Left ventricle myocardium inferior (tissue), 1 donor: ENCODE results near the gene SP110. TPM values are rescaled to one million over a fixed set of nuclear protein-coding genes. Genes with fewer than 3 reads are reported as not detected.
A peak's percentile ranks its signal among the peaks of the same experiment; 100 is the strongest.

Experiments
- DNase-seq: peaks from one replicate; pipeline ENCODE4 v3.0.0-alpha.2; 2020
- H3K27ac ChIP-seq: fragments of 200-600 bp; replicated peaks from 2 replicates; pipeline ENCODE4 v1.8.0; 2021
- H3K27me3 ChIP-seq: fragments of 200-600 bp; 2 replicates; pipeline ENCODE4 v1.8.0; 2021; ENCODE audit warnings: low read depth
- H3K36me3 ChIP-seq: fragments of 200-600 bp; 2 replicates; pipeline ENCODE4 v1.8.0; 2021
- H3K4me1 ChIP-seq: fragments of 200-600 bp; 2 replicates; pipeline ENCODE4 v1.8.0; 2021
- H3K4me3 ChIP-seq: fragments of 200-600 bp; 2 replicates; pipeline ENCODE4 v1.8.0; 2021; ENCODE audit warnings: mild to moderate bottlenecking, moderate library complexity
- H3K9me3 ChIP-seq: fragments of 200-600 bp; replicated peaks from 2 replicates; pipeline ENCODE4 v1.8.0; 2021
- CTCF ChIP-seq: fragments of 200-600 bp; IDR thresholded peaks from 2 replicates; pipeline ENCODE4 v1.8.0; 2021; ENCODE audit warnings: antibody characterized with exemption, mild to moderate bottlenecking, borderline replicate concordance
- intact Hi-C: fragments of 100-400 bp; cut with micrococcal nuclease; formaldehyde crosslinking; loops from one replicate; pipeline ENCODE4 v1.11.0; 2022
- total RNA-seq: library from RNA; stranded (reverse); fragmentation: NEBNext Ultra II Directional; extraction: Animal tissue kit (Norgen Biotek cat#: 25700); gene quantifications from one replicate; pipeline ENCODE4 v1.2.1, GENCODE V29; 2021
- donor health status: DM: no; HTN: yes; CAD: no; lungs with severe emphysema.

The SP110 gene
- total RNA-seq, 1 donor from 2014 or later, result 10.5 TPM

- H3K27ac ChIP-seq, result peak overlapping the region; percentile 72
- intact Hi-C loops, result no loop called here
Observed at GRCh38 chr2:230134496-230135129, 85.2 kb downstream of the SP110 start.

GRCh38 chr2:230131366-230131765 is 88.4 kb downstream of the SP110 start:
- no peak for DNase-seq
- intact Hi-C loops, result no loop called here
- peaks cover 30% of the 10 kb centered on the region for H3K9me3 ChIP-seq
- H3K4me3 ChIP-seq, result no peak overlapping the region
- no peaks in the 10 kb centered on the region for H3K36me3 ChIP-seq
- TF ChIP-seq CTCF, result no peak
- peaks cover 60% of the 10 kb centered on the region for H3K4me1 ChIP-seq
- H3K27me3 ChIP-seq, result no peaks in the 10 kb centered on the region
- H3K27ac ChIP-seq, result peak overlapping the region; percentile 88

More at GRCh38 chr2:230134496-230135129, 85.2 kb downstream of the SP110 start:
- DNase-seq, result no peak
- Histone ChIP-seq H3K9me3 (peaks cover 30% of the 10 kb centered on the region), H3K4me3 (no peak overlapping the region), H3K4me1 (peaks cover 34% of the 10 kb centered on the region), H3K36me3 (no peaks in the 10 kb centered on the region), H3K27me3 (no peaks in the 10 kb centered on the region)
- no peak for TF ChIP-seq CTCF

GRCh38 chr2:230130668-230131364 is 89.0 kb downstream of the SP110 start:
- H3K27me3 ChIP-seq, result no peaks in the 10 kb centered on the region
- intact Hi-C loops, result no loop called here
- no peaks in the 10 kb centered on the region for H3K36me3 ChIP-seq
- H3K9me3 ChIP-seq, result peaks cover 30% of the 10 kb centered on the region
- no peak overlapping the region for H3K4me3 ChIP-seq
- peak overlapping the region; percentile 88 for H3K27ac ChIP-seq
- H3K4me1 ChIP-seq, result peaks cover 60% of the 10 kb centered on the region
- TF ChIP-seq CTCF, result no peak
- DNase-seq, result peak; percentile 66

GRCh38 chr2:230129343-230129742 is 90.4 kb downstream of the SP110 start:
- Histone ChIP-seq H3K27ac (peak overlapping the region; percentile 88), H3K36me3 (no peaks in the 10 kb centered on the region), H3K4me3 (peak overlapping the region; percentile 13), H3K27me3 (no peaks in the 10 kb centered on the region), H3K9me3 (peaks cover 28% of the 10 kb centered on the region), H3K4me1 (peaks cover 49% of the 10 kb centered on the region)
- intact Hi-C loops, result loop anchor here (10.0 kb wide), 1 partner anchor 55 kb away; no protein-coding TSS in a partner anchor
- no peak for DNase-seq
- no peak for TF ChIP-seq CTCF

- no peak for DNase-seq
- H3K27ac ChIP-seq, result peak overlapping the region; percentile 88
- no peaks in the 10 kb centered on the region for H3K27me3 ChIP-seq
- peaks cover 49% of the 10 kb centered on the region for H3K4me1 ChIP-seq
- H3K4me3 ChIP-seq, result peak overlapping the region; percentile 13
- intact Hi-C loops, result loop anchor here (10.0 kb wide), 1 partner anchor 54 kb away; no protein-coding TSS in a partner anchor
- H3K36me3 ChIP-seq, result no peaks in the 10 kb centered on the region
- no peak for TF ChIP-seq CTCF
- peaks cover 22% of the 10 kb centered on the region for H3K9me3 ChIP-seq
Observed at GRCh38 chr2:230128623-230129342, 91.0 kb downstream of the SP110 start.
